Superior temporal gyrus (tissue), 1 donor: ENCODE measurements around the gene KLHDC10.
"Not testable (repeated sequence)": the region's sequence is repeated elsewhere in the genome, so short reads cannot be mapped to it uniquely, and the experiment has no call there.

Source experiments
- DNase-seq: peaks from one replicate; pipeline ENCODE4 v3.0.0-alpha.2; 2016; ENCODE audit errors: extremely low spot score

The KLHDC10 gene

DNA sequence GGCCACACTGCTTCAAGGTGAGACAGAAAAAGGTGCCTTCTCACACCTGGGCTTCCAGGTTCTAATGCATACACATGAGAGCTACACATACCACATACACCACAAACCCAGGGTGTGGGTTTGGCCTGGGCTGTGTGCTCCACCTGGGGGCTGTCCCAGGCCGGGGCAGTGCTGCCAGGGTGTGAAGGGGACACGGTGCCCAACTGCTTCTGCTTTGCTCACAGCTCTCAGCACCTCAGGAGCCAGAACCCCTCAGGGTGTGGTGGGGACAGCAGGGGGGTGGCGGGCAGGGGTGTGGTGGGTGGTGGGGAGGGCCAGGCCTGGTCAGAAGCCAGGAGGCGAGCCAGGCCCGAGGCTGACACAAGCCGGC lies 83.8 kb downstream of the KLHDC10 start:
- no peak for DNase-seq

GRCh38 chr7:130154501-130155317 lies 84.4 kb downstream of the KLHDC10 start:
- no peak for DNase-seq

DNA sequence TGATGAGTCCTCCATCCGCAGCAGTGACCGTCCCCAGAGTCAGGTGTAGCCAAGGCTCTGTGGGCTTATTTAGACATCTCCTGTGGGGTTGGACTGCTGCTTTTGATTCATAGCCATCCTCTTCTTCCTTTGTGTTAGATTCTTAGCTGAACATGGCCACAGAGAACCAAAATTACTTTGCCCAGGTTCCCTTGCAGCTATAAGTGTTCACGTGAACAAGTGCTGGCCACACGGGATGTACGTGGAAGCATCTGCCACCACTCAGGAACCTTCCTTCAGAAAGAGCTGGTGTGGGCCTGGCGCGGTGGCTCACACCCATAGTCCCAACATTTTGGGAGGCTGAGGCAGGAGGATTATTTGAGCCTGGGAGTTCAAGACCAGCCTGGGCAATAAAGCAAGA lies 85.8 kb downstream of the KLHDC10 start:
- DNase-seq = no peak

DNA sequence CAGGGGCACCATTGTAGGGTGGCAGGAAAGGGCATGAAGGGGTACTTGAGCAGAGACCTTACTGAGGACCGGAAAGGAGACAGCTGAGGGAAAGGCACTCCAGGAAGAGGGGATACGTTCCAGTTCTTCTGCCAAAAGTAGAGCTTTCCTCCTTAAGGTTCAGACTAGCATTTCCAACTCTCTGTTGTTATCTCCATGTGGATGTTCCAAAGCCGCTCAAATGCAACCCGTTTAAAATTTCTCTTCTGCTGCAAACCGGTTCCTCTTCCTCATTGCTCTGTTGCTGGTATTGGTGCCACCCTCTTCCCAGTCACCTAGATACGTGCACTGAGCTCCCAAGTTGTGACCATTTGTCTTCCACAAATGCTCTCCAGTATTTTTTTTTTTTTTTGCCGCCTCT lies 87.4 kb downstream of the KLHDC10 start:
- DNase-seq = no peak

DNA sequence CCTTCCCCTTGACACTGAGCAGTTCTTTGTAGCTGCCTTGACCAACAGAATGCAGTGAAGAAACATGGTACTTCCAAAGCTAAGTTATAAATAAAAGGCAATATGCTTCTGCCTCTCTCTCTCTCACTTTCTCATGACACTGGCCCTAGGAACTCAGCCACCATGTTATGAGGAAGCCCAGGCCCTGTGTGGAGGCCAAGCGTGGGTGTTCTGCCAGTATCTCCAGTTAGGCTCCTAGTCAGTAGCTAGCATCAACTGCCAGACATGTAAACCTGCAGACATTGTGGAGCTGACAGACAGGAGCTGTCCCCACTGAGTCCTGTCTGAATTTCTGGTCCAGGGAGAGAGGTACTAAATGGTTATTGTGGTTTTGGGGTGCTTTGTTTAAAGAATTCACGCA lies 89.7 kb downstream of the KLHDC10 start:
- DNase-seq = no peak

GRCh38 chr7:130160455-130160854 lies 90.1 kb downstream of the KLHDC10 start:
- DNase-seq = no peak

DNA sequence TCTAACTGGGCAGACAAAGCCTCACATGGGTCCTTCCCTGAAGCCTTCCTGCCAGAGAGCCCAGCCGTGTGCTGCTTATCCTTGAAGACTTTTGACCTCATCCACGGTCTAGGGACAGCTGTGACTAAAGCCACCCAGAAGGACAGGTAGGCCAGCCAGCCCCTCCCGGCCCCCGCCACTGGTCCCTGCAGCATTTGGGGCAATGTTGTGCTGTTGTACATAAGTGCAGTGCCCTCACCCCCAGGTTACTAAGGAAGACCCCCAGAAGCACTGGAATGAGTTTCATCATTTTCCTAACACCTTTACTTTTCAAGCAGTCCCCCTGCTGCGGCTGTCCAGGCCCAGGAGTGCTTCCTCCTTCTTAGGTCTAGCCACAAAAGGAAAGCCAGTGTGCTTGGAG lies 91.9 kb downstream of the KLHDC10 start:
- DNase-seq = no peak

DNA sequence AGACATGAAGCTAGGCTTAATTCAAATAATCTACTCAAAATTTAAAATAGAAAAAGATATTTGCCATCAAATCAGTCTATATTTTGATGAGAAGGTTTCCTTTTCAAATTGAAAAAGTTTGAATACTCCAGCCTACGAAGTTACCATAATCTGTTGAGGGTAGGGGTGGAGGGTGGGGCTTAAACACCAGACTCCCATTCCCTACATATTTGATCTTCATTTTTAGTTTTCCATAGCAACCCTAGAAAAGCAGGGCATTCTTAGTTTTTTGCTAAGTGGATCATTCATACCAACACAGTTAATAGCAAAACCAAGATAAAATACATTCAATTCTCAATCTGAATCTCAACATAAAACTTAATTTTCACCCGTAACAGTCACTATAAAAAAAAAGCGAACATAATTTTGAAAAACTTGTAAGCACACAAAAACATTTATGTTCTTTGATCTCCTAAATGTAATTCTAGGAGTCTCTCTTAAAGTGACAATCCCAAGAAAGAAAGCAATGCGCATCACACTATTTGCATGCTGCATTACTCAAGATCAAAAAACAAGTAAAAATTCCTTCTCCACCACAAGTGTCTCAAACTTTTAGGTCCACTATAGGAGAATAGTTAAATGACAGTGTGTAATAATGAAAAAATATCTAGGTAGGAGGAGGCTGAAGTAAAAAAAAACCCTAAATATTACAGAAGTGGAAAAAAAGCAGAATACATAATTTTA lies 104.1 kb downstream of the KLHDC10 start:
- DNase-seq = no peak

DNA sequence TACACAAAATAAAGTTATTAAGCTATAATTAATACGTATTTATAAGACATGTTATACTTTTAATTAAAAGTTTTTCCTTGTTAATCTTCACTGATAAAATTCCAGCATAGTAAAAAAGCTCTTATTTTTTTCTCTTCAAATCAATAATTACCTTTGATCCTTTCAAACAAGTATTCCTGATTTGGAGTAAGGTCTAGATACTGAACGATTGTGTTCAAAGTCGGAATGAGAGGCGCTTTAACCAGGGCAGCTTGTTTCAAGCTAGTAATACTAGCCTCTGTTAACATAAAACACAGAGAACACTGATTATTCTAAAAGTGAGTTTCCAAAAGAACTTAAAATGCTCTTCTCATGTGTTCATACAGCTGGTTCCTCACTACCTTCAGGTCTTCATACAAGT lies 107.9 kb downstream of the KLHDC10 start:
- DNase-seq = no peak

DNA sequence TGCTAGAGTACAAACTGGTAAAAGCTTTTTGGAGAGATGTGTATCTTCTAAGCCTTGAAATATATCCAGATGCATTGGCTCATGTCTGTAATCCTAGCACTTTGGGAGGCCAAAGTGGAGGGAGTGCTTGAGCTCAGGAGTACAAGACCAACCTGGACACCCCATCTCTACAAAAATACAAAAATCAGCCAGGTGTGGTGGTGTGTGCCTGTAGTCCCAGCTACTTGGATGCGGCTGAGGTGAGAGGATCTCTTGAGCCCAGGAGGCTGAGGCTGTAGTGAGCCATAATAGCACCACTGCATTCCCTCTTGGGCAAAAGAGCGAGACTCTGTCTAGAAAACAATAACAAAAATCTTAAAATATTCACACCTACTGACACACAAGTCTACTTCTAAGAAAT lies 109.3 kb downstream of the KLHDC10 start:
- DNase-seq = no peak

DNA sequence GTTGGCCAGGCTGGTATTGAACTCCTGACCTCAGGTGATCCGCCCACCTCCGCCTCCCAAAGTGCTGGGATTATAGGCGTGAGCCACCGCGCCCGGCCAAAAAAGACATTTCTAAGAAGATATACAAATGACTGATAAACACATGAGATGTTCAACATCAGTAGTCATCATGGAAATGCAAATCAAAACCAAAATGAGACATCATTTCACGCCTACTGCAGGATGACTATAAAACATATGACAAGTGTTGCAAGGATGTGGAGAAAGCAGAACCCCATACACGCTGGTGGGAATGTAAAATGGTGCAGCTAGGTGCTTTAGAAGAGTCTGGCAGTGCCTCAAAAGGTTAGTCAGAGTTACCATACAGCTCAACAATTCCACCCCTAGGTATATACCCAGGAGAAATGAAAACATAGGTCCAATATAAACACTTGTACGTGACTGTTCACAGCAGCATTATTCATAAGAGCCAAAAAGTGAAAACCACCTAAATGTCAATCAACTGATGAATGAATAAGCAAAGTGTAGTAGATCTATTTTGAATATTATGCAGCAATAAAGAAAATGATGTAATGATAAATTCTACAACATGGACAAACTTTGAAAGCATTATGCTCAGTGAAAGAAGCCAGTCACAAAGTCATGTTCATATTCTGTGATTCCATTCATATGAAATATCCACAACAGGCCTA lies 110.4 kb downstream of the KLHDC10 start:
- no peak for DNase-seq

DNA sequence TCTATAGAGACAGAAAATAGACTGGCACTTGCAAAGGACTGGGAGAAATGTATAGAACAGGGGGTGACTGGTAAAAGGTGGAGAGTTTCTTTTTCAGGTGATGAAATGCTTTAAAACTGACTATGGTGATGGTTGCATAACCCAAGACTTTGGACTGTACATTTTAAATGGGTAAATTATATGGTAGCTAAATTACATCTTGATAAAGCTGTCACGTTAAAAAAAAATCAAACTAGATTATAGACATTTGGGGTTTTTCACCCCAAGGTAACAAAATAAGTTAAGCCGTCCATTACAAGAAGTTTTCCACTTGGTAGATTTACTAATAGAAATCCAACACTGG lies 110.9 kb downstream of the KLHDC10 start:
- no peak for DNase-seq

GRCh38 chr7:130182990-130183389 lies 112.7 kb downstream of the KLHDC10 start:
- DNase-seq = no peak

- DNase-seq = not testable (repeated sequence)
Measured at GRCh38 chr7:130184349-130184748, 114.0 kb downstream of the KLHDC10 start.
